AG08395 (cell line): Measurements from ENCODE around the gene ZC3H10.
A peak's percentile ranks its signal among the peaks of the same experiment; 100 is the strongest.
"Not testable (repeated sequence)": the region's sequence is repeated elsewhere in the genome, so short reads cannot be mapped to it uniquely, and the experiment has no call there.

Experiments used
- DNase-seq: peaks from one replicate; pipeline ENCODE4 v3.0.0; 2012; ENCODE audit warnings: mixed read lengths, low spot score

ZC3H10 gene

DNA sequence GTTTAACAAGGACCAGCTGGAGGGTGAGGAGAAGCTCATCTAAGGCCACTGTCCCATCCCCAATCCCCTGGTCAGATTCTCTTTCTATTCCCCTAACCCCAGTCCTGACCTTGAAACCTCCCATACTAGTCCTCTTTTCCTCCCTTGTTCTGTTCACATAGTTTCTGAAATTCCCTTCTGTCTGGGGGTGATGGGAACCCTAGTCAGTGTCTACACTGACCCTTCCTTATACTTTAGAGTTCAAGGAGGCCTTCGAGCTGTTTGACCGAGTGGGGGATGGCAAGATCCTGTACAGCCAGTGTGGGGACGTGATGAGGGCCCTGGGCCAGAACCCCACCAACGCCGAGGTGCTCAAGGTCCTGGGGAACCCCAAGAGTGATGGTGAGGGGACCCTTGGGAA lies 36.8 kb downstream of the ZC3H10 start:
- no peak for DNase-seq

DNA sequence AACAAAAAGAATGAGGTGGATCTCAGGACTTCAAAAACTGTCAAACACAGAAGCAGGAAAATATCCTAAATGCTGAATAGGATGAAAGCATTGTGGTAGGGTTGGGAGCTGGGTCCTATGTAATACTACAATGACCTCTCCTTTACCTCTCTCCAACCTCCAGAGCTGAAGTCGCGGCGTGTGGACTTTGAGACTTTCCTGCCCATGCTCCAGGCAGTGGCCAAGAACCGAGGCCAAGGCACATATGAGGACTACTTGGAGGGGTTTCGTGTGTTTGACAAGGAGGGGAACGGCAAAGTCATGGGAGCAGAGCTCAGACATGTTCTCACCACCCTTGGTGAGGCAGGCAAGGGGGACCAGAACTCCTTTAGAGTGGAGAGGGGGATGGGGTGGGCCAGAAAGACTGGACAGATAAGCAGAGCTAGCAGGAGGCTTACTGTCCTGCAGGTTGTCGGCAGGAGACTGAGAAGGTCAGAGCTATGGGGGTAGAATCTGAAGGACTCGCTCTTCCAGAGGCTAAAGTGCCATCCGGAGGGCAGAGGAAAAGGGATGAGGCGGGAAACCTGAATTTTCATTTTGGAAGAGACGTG lies 37.3 kb downstream of the ZC3H10 start:
- DNase-seq = no peak

DNA sequence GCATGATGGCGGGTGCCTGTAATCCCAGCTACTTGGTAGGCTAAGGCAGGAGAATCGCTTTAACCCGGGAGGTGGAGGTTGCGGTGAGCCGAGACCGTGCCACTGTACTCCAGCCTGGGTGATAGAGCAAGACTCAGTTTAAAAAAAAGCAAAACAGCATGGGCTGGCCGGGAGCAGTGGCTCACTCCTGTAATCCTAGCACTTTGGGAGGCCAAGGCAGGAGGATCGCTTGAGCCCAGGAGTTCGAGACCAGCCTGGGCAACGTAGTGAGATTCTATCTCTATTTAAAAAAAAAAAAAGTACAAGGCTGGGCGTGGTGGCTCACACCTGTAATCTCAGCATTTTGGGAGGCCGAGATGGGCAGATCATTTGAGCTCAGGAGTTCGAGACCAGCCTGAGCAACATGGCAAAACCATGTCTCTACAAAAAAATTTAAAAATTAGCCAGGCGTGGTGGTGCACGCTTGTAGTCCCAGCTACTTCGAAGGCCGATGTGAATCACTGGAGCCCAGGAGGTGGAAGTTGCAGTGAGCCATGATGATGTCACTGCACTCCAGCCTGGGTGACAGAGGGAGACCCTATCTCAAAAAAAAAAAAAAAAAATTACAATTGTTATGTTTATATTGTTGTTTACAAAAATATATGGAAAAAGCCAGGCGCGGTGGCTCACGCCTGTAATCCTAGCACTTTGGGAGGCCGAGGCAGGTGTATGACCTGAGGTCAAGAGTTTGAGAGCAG lies 38.6 kb downstream of the ZC3H10 start:
- not testable (repeated sequence) for DNase-seq

GRCh38 chr12:56157201-56158028 lies 39.3 kb downstream of the ZC3H10 start:
- peak; percentile 81 for DNase-seq

- peak; percentile 95 for DNase-seq
These were observed 40.2 kb downstream of the ZC3H10 start, which contains the start of gene MYL6 for GRCh38 chr12:56158029-56158925. Gene MYL6 (plus strand): TSS chr12:56158359. CDS start chr12:56158402, 43 bp downstream.

DNA sequence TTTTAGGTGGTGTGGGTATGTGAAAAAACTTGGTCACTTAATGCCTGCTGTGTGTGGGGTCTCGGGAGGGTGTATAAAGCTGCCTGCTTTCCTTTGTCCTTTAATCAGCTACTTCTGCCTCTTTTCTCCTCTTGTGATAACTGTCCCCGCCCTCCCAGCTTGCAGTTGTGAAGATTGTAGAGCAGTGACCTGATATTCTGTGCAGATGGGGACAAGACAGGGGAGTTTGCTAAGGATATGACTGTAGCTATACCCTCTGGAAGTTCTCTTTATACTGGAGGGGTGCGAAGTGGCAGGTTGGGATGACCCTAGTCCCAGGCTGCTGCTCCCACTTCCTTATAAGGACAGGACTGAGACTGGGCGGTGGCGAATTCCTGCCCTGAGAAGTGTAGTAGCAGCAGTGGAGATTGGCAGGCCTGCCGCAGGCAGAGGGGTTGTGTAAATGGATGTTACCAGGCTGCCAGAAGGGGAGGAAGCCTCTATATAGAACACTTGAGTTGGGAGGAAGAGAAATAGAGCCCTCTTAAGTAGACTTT lies 40.9 kb downstream of the ZC3H10 start:
- peak; percentile 76 for DNase-seq

DNA sequence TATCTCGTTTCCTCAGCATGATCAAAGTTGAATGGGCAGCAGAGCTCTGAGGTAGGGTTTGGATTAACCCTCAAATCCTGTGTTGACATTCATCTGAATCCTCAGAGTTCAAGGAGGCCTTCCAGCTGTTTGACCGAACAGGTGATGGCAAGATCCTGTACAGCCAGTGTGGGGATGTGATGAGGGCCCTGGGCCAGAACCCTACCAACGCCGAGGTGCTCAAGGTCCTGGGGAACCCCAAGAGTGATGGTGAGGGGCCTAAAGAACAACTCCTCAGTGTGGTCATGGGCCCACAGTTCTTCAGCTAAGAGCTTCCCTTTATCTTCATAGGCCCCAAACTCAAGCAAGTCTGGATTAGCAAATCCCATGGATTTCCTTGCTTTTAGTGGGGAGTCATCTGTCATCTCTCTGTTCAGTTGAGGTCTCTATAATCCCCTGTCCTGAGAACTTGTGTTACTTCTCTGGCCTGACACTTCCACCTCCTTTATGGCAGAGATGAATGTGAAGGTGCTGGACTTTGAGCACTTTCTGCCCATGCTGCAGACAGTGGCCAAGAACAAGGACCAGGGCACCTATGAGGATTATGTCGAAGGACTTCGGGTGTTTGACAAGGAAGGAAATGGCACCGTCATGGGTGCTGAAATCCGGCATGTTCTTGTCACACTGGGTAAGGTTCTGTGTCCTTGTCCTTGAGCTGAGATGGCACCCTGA lies 41.6 kb downstream of the ZC3H10 start:
- no peak for DNase-seq

DNA sequence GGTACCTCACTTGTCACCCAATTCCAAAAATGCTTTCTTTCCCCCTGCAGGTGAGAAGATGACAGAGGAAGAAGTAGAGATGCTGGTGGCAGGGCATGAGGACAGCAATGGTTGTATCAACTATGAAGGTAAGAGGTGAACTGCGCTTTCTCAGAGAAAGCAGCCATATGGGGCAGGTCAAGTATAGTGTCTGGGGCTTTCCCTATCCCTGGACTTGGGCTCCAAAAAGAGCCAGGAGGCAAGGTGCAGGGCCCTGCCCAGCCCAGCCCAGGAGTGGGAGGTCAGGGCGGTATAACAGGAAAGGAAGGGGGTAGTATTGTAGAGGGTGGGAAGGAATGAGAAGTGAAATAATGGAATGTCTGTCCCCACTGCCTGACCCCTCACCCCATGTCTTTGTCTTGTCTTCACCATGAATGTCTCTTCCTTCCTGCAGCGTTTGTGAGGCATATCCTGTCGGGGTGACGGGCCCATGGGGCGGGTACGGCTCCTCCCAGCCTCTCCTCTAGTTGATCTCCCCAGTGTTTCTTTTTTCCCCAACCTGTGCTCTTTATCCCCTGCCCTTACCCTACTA lies 42.2 kb downstream of the ZC3H10 start:
- peak; percentile 25 for DNase-seq

GRCh38 chr12:56160894-56161689 lies 43.0 kb downstream of the ZC3H10 start:
- no peak for DNase-seq

- DNase-seq = no peak
These were observed 43.8 kb downstream of the ZC3H10 start for GRCh38 chr12:56161690-56162351.

DNA sequence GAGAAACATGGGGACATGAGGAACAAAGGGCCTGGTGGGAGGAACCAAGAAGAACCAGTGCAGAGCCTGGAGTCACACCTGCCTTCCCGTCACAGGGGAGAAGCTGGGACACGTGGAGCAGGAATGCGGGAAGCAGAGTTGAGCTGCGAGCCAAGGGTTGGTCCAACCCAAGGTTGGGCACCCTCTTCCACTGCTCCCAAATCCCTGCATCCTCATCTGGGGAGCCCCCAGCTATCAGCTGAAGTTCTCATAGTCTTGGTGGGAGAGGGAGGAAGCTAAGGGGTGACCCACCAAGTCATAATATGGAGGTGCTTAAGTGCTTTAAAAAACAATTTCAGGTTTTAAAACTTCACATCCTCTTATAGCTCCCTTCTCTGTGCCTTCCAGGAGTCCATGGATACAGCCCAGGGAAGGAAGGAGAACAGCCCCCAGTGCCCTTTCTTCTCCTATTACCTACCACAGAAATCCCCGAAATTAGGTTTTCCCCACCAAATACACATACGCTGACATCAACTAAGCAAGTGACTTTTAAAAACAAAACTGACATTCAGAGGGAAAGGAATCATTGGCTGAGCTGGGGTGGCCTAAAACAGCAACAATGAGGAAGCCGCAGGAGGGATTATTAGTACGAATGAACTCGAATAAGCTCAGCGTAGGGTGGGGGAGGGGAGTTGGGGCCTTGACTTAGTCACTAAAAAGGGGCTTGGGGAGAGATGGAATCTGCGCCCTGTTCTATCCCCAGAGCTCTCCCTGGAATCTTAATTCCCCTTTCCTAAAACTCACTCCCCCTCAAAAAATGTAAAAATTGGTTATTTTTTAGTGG lies 44.6 kb downstream of the ZC3H10 start:
- DNase-seq = no peak

GRCh38 chr12:56163533-56164344 lies 45.7 kb downstream of the ZC3H10 start:
- DNase-seq = no peak

DNA sequence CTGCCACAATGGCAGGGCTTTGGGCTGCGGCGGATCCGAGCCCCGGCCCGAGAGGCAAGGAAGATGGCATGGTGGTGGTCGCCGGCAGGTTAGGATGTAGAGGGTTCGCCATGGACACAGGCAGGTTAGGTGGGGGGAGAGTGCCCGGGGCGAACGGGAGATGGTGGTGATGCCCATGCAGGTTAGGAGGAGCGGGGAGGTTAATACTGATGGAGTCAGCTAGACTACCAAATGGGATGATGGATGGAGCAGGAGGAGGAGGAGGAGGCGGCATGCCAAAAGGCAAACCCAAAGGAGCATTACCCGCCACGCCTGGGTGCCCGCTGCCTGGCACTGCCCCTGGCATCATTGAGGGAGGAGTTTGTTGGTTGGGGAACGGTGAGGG lies 46.3 kb downstream of the ZC3H10 start:
- DNase-seq = no peak

DNA sequence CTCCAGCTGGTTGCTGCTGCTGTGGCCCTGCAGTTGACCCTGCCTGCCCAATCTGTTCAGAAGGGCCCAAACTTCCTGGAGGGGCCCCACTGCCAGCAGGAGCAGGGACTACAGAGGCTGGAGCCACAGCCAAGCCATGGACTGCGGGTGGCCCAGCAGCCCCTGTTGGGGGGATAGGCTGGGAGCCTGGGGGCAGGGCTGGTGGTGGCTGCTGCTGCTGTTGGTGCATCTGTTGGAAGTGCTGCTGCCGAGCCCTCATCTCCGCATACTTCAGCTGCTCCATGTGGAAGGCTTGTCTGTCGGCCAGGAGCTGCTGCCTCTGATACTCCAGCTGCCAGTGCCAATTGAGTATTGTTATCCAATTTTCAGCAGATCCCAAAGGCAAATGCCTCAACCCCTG lies 47.3 kb downstream of the ZC3H10 start:
- DNase-seq = no peak

GRCh38 chr12:56169229-56169759 lies 51.2 kb downstream of the ZC3H10 start:
- DNase-seq = no peak

- DNase-seq = no peak
These were observed 54.8 kb downstream of the ZC3H10 start for GRCh38 chr12:56172839-56173238.
